Adrenal gland (tissue), 12 donors: Measurements from ENCODE around the gene GP1BA. TPM values are rescaled to one million over a fixed set of nuclear protein-coding genes. Genes with fewer than 3 reads are reported as not detected.

ENCODE experiments used
- DNase-seq, 7 donors: peaks; one replicate each; pipeline ENCODE4 v3.0.0-alpha.2; 2019 to 2020
- H3K27ac ChIP-seq, 5 donors: fragments of 200-600 bp; sonication (generic) in 4 of 5; 1 replicate in 3 of 5; 2 replicates in 2 of 5; pipeline versions ENCODE4 v1.5.1 to v1.8.0; 2016 to 2020; ENCODE audit warnings: mild to moderate bottlenecking in 1 of 5
- H3K27me3 ChIP-seq: fragments of 200-600 bp; 2 replicates; pipeline ENCODE4 v1.8.0; 2021
- H3K36me3 ChIP-seq, 2 donors: fragments of 200-600 bp; replicated peaks in 1 of 2; 1 replicate in 1 of 2; 2 replicates in 1 of 2; pipeline versions ENCODE4 v1.5.1 to v1.8.0; 2018 to 2022
- H3K4me1 ChIP-seq, 2 donors: fragments of 200-600 bp; replicated peaks in 1 of 2; 1 replicate in 1 of 2; 2 replicates in 1 of 2; pipeline versions ENCODE4 v1.5.1 to v1.8.0; 2018 to 2021
- H3K4me3 ChIP-seq, 4 donors: fragments of 200-600 bp; sonication (generic) in 3 of 4; one replicate each; pipeline ENCODE4 v1.5.1; 2016 to 2018
- H3K9me3 ChIP-seq, 3 donors: fragments of 200-600 bp; sonication (generic) in 1 of 3; replicated peaks in 1 of 3; 1 replicate in 2 of 3; 2 replicates in 1 of 3; pipeline versions ENCODE4 v1.5.1 to v1.8.0; 2016 to 2021
- CTCF ChIP-seq, 6 experiments: fragments of 450-650 bp in 4 of 6; fragments of 200-600 bp in 2 of 6; sonication (generic) in 1 of 6; IDR thresholded peaks; 1 replicate in 5 of 6; 2 replicates in 1 of 6; pipeline versions ENCODE4 v1.5.1 to v1.8.0; 2016 to 2021; ENCODE audit warnings: antibody characterized with exemption in 6 of 6, mild to moderate bottlenecking in 2 of 6, moderate library complexity in 1 of 6
- POLR2A ChIP-seq, 2 donors: fragments of 450-650 bp; IDR thresholded peaks; one replicate each; pipeline ENCODE4 v1.6.1; 2017; ENCODE audit warnings: antibody characterized with exemption in 2 of 2, mild to moderate bottlenecking in 2 of 2, moderate library complexity in 1 of 2
- WGBS, 4 donors: extraction: QIAGEN DNeasy Blood & Tissue Kit in 2 of 4; methylation state at CpG; one replicate each; pipeline versions ENCODE4 v1.1.5 to v1.1.7; 2013 to 2017; 5-methylcytosine and 5-hydroxymethylcytosine counted together
- intact Hi-C, 2 donors: fragments of 100-400 bp; cut with DNase I; formaldehyde crosslinking; loops; one replicate each; pipeline versions ENCODE4 v1.14.1 to v1.15.0; 2022 to 2023
- polyA plus RNA-seq, 3 donors: library from polyadenylated mRNA; stranded (reverse); fragments of 200-250 nt in 2 of 3; fragments of 350-450 nt in 1 of 3; fragmentation: Illumina TruSeq in 1 of 3; extraction: RNeasy Lipid Tissue Mini Kit (QIAGEN cat#74804) in 1 of 3; gene quantifications; one replicate each; pipeline ENCODE4 v1.2.3, GENCODE V29; 2013 to 2014
- total RNA-seq, 9 donors: library from RNA; depleted of rRNA in 4 of 9; stranded (reverse); fragments of >200 nt in 4 of 9; fragments of 120-200 nt in 1 of 9; fragmentation: NEBNext Ultra II Directional in 1 of 9; extraction: Animal tissue kit (Norgen Biotek cat#: 25700) in 1 of 9; gene quantifications; one replicate each; pipeline versions ENCODE4 v1.1.0 to v1.2.4, GENCODE V29; 2013 to 2023
- donor health status: healthy with polysubstance abuse.
- donor health status: Bipolar disorder and iron deficiency.
- donor health status: DM: yes; HTN: yes; CAD: no.
- donor health status: DM: no; HTN: no; CAD: no.
- donor health status: DM: no; HTN: no; CAD: no.
- donor health status: DM: yes; HTN: yes; CAD: no.

Gene GP1BA
- total and polyA plus RNA-seq, 12 donors = 0.08 to 0.17 TPM; not detected in 10

GRCh38 chr17:4898927-4899326, 33.1 kb upstream of the GP1BA start:
- Histone ChIP-seq H3K4me1 (peaks cover 0 to 9% of the 10 kb centered on the region in 2 donors), H3K36me3 (peaks cover 0 to 30% of the 10 kb centered on the region in 2 donors), H3K27me3 (no peaks in the 10 kb centered on the region), H3K27ac (peak overlapping the region in 1 of 5 donors; percentile 34), H3K4me3 (peak overlapping the region in 2 of 4 donors; percentile 13 to 68), H3K9me3 (no peaks in the 10 kb centered on the region)
- intact Hi-C loops = no loop called here
- DNase-seq = no peak
- WGBS, 4 donors = 19 to 47% (median 27%) methylated on average over 16 to 34 of the region's 34 CpGs; no CpG with 5 or more reads in 1 of the 4 donors
- no peak for TF ChIP-seq CTCF (IDR thresholded peaks at IDR 0.05)

GRCh38 chr17:4899341-4900230, 32.5 kb upstream of the GP1BA start, which contains the start of gene C17orf107:
TSS of gene C17orf107 (plus strand) at chr17:4899536. CDS start at chr17:4899763, 227 bp downstream.
- H3K27ac ChIP-seq = peak within 1 kb of the TSS in 1 of 5 donors; percentile 34
- peak; percentile 61 to 89 (median 76) for DNase-seq
- no peaks in the 10 kb centered on the region for H3K9me3 ChIP-seq
- peak within 1 kb of the TSS in 2 of 4 donors; percentile 13 to 68 for H3K4me3 ChIP-seq
- H3K36me3 ChIP-seq = peaks cover 0 to 24% of the 10 kb centered on the region in 2 donors
- 22 to 61% (median 28%) methylated on average over 19 to 60 of the region's 60 CpGs for WGBS, 4 donors
- intact Hi-C loops = loop anchor here in 1 of 2 donors (10.0 kb wide), 1 partner anchor 85 kb away; the partner anchor contains the start of gene CAMTA2
- no peaks in the 10 kb centered on the region for H3K27me3 ChIP-seq
- H3K4me1 ChIP-seq = peaks cover 0 to 9% of the 10 kb centered on the region in 2 donors
- TF ChIP-seq POLR2A (IDR thresholded peaks at IDR 0.05) (no peak), CTCF (IDR thresholded peaks at IDR 0.05) (no peak)

GRCh38 chr17:4900231-4901107, 31.6 kb upstream of the GP1BA start:
- intact Hi-C loops = loop anchor here in 1 of 2 donors (10.0 kb wide), 1 partner anchor 84 kb away; the partner anchor contains the start of gene CAMTA2
- Histone ChIP-seq H3K9me3 (no peaks in the 10 kb centered on the region), H3K27me3 (no peaks in the 10 kb centered on the region), H3K27ac (no peak overlapping the region), H3K4me1 (peaks cover 0 to 9% of the 10 kb centered on the region in 2 donors), H3K36me3 (peaks cover 0 to 15% of the 10 kb centered on the region in 2 donors), H3K4me3 (peak overlapping the region in 1 of 4 donors; percentile 68)
- 54 to 76% (median 64%) methylated on average over 37 to 65 of the region's 65 CpGs for WGBS, 4 donors
- TF ChIP-seq POLR2A (IDR thresholded peaks at IDR 0.05) = no peak
- TF ChIP-seq CTCF (IDR thresholded peaks at IDR 0.05) = no peak
- DNase-seq = no peak
